OCI-LY1 (cell line): Measurements from ENCODE around the gene PLBD2.

ENCODE experiments used
- H2AFZ ChIP-seq: fragments of 200-600 bp; sonication (generic), shearing (Covaris generic); 2 replicates; pipeline ENCODE4 v1.6.0; 2014; ENCODE audit warnings: antibody characterized with exemption, mild to moderate bottlenecking, low read length
- H3F3A ChIP-seq: fragments of 200-600 bp; sonication (generic), shearing (Covaris generic); 2 replicates; pipeline ENCODE4 v1.6.0; 2014; ENCODE audit warnings: mild to moderate bottlenecking, antibody characterized with exemption, low read length, moderate library complexity; ENCODE audit not compliant: insufficient read depth
- H3K27ac ChIP-seq: fragments of 200-600 bp; sonication (generic); 2 replicates; pipeline ENCODE4 v1.5.1; 2014; ENCODE audit warnings: low read length, mixed run types, mild to moderate bottlenecking, low read depth; ENCODE audit not compliant: poor library complexity, severe bottlenecking
- H3K27me3 ChIP-seq: fragments of 200-600 bp; sonication (generic); 2 replicates; pipeline ENCODE4 v1.6.0; 2014; ENCODE audit warnings: antibody characterized with exemption, mild to moderate bottlenecking, low read length, moderate library complexity; ENCODE audit not compliant: insufficient read depth
- H3K36me3 ChIP-seq: fragments of 200-600 bp; sonication (generic); 2 replicates; pipeline ENCODE4 v1.6.1; 2014; ENCODE audit warnings: mild to moderate bottlenecking, antibody characterized with exemption, low read length, moderate library complexity, mixed read lengths; ENCODE audit not compliant: insufficient read depth
- H3K4me1 ChIP-seq: fragments of 200-600 bp; sonication (generic); 2 replicates; pipeline ENCODE4 v1.5.1; 2014; ENCODE audit warnings: mild to moderate bottlenecking, low read length, moderate library complexity; ENCODE audit not compliant: insufficient read depth, severe bottlenecking
- H3K4me2 ChIP-seq: fragments of 200-600 bp; sonication (generic), shearing (Covaris generic); 2 replicates; pipeline ENCODE4 v1.6.1; 2014; ENCODE audit warnings: low read length
- H3K4me3 ChIP-seq: fragments of 200-600 bp; sonication (generic); 2 replicates; pipeline ENCODE4 v1.5.1; 2014; ENCODE audit warnings: low read length, low read depth, mild to moderate bottlenecking, mixed read lengths; ENCODE audit not compliant: poor library complexity, severe bottlenecking
- H3K79me2 ChIP-seq: fragments of 200-600 bp; shearing (Covaris generic); 2 replicates; pipeline ENCODE4 v1.6.1; 2016; ENCODE audit warnings: mixed run types, low read length, mixed read lengths; ENCODE audit not compliant: insufficient read depth
- H3K9ac ChIP-seq: fragments of 200-600 bp; sonication (generic), shearing (Covaris generic); 2 replicates; pipeline ENCODE4 v1.6.1; 2014; ENCODE audit warnings: mild to moderate bottlenecking, low read length, mixed read lengths
- H3K9me2 ChIP-seq: fragments of 200-600 bp; sonication (generic), shearing (Covaris generic); 2 replicates; pipeline ENCODE4 v1.6.1; 2014; ENCODE audit warnings: low read depth, mild to moderate bottlenecking, low read length, mixed read lengths
- H3K9me3 ChIP-seq: fragments of 200-600 bp; shearing (Covaris generic); 2 replicates; pipeline ENCODE4 v1.6.1; 2014; ENCODE audit warnings: low read length, mixed read lengths
- H4K20me1 ChIP-seq: fragments of 200-600 bp; sonication (generic), shearing (Covaris generic); 2 replicates; pipeline ENCODE4 v1.6.0; 2016; ENCODE audit warnings: mild to moderate bottlenecking, low read length; ENCODE audit not compliant: insufficient read depth
- EZH2 ChIP-seq: fragments of 200-600 bp; sonication (generic), shearing (Covaris generic); IDR thresholded peaks from 2 replicates; pipeline ENCODE4 v1.8.0; 2017; ENCODE audit warnings: borderline replicate concordance, mixed run types, mild to moderate bottlenecking, antibody characterized with exemption, low read length, moderate library complexity, mixed read lengths
- TF ChIP-seq, protein P1 (sequence below): fragments of 200-600 bp; sonication (generic), shearing (Covaris generic); IDR thresholded peaks from 2 replicates; pipeline ENCODE4 v1.5.1; 2017; ENCODE audit warnings: mild to moderate bottlenecking, antibody characterized with exemption, low read length, moderate library complexity, mixed read lengths

PLBD2 gene

DNA sequence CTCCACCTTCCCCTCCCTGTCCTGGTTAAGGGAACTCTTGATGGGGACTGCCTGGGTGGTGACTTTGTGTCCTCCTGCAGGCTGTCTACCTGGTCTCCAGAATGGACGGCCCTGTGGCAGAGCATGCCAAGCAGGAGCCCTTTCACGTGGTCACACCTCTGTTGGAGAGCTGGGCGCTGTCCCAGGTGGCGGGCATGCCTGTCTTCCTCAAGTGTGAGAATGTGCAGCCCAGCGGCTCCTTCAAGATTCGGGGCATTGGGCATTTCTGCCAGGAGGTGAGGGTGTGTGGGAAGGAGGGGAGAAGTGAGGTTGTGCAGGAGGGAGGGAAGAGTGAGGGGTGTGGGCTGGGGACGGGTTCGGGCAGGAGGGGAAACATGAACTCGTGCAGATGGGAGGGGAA is 69.5 kb downstream of the PLBD2 start:
- H3K4me3 ChIP-seq = no peak overlapping the region
- H3K9me3 ChIP-seq = no peaks in the 10 kb centered on the region; the same call in 1 of the 2 replicates
- H3K9ac ChIP-seq = no peak overlapping the region
- no peaks in the 10 kb centered on the region for H3K36me3 ChIP-seq
- H3K4me2 ChIP-seq = no peak overlapping the region
- H3K79me2 ChIP-seq = no peaks in the 10 kb centered on the region
- no peak overlapping the region for H3K27ac ChIP-seq
- H3K27me3 ChIP-seq = peaks cover 6% of the 10 kb centered on the region; the same call in 1 of the 2 replicates
- TF ChIP-seq, protein P1, sequence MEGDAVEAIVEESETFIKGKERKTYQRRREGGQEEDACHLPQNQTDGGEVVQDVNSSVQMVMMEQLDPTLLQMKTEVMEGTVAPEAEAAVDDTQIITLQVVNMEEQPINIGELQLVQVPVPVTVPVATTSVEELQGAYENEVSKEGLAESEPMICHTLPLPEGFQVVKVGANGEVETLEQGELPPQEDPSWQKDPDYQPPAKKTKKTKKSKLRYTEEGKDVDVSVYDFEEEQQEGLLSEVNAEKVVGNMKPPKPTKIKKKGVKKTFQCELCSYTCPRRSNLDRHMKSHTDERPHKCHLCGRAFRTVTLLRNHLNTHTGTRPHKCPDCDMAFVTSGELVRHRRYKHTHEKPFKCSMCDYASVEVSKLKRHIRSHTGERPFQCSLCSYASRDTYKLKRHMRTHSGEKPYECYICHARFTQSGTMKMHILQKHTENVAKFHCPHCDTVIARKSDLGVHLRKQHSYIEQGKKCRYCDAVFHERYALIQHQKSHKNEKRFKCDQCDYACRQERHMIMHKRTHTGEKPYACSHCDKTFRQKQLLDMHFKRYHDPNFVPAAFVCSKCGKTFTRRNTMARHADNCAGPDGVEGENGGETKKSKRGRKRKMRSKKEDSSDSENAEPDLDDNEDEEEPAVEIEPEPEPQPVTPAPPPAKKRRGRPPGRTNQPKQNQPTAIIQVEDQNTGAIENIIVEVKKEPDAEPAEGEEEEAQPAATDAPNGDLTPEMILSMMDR = no peak
- TF ChIP-seq EZH2 = no peak
- H3K4me1 ChIP-seq = peaks cover 5% of the 10 kb centered on the region
- no peaks in the 10 kb centered on the region for H4K20me1 ChIP-seq
- no peaks in the 10 kb centered on the region for H3K9me2 ChIP-seq
- H3F3A ChIP-seq = no peaks in the 10 kb centered on the region
- no peak overlapping the region for H2AFZ ChIP-seq

DNA sequence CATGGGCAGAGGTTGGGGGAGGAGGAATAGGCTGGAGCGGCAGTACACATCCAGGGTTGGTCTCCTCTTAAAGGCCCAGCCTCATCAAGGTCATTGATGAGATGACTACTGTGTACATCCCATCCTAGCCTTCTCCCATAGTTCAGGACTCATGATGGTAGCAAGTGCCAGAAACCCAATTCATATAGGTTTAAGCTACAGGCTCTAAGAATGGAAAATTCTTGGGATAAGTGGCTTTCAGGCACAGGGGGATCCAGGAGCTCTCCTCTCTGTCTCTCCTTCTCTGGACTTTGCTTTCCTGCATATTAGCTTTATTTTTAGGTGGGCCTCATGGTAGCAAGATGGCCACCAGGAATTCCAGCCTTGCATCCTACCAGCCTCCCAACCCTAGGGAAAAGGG is 70.1 kb downstream of the PLBD2 start:
- H3K36me3 ChIP-seq = no peaks in the 10 kb centered on the region
- peaks cover 5% of the 10 kb centered on the region for H3K4me1 ChIP-seq
- no peaks in the 10 kb centered on the region for H3F3A ChIP-seq
- no peak overlapping the region for H3K9ac ChIP-seq
- H3K9me3 ChIP-seq = no peaks in the 10 kb centered on the region; the same call in 1 of the 2 replicates
- H3K27me3 ChIP-seq = peaks cover 6% of the 10 kb centered on the region; the same call in 1 of the 2 replicates
- H3K79me2 ChIP-seq = no peaks in the 10 kb centered on the region
- no peak overlapping the region for H2AFZ ChIP-seq
- no peak for TF ChIP-seq EZH2
- TF ChIP-seq, protein P1 = no peak
- no peak overlapping the region for H3K27ac ChIP-seq
- no peaks in the 10 kb centered on the region for H4K20me1 ChIP-seq
- H3K9me2 ChIP-seq = no peaks in the 10 kb centered on the region
- no peak overlapping the region for H3K4me2 ChIP-seq
- no peak overlapping the region for H3K4me3 ChIP-seq

DNA sequence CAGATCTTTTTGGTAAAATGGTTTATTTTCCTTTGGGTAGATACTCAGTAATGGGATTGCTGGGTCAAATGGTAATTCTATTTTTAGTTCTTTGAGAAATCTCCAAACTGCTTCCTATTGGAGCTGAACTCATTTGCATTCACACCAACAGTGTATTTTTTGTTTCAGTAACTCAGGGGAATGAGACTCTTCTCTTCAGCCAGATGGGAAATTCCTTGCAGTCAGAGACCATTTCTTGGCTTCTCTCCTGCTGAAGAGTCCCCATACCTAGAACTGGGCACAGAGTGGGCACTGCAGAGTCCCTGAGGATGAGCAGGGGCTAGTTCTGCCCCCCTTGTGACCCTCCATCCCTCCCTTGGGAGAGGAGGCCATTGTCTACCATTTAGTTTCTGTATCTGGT is 74.6 kb downstream of the PLBD2 start:
- Histone ChIP-seq H4K20me1 (no peaks in the 10 kb centered on the region), H3K4me1 (no peaks in the 10 kb centered on the region), H3K36me3 (no peaks in the 10 kb centered on the region), H3K9ac (no peak overlapping the region), H3K9me2 (no peaks in the 10 kb centered on the region), H3F3A (no peaks in the 10 kb centered on the region), H3K27ac (no peak overlapping the region), H3K27me3 (peaks cover 6% of the 10 kb centered on the region; the same call in 1 of the 2 replicates), H3K4me3 (no peak overlapping the region), H3K9me3 (no peaks in the 10 kb centered on the region; the same call in 1 of the 2 replicates), H2AFZ (no peak overlapping the region), H3K4me2 (no peak overlapping the region), H3K79me2 (no peaks in the 10 kb centered on the region)
- TF ChIP-seq, protein P1 = no peak
- TF ChIP-seq EZH2 = no peak
